HPDE6-E6E7 (cell line): Measurements from ENCODE around the gene XYLT1.
"Not testable (repeated sequence)": the region's sequence is repeated elsewhere in the genome, so short reads cannot be mapped to it uniquely, and the experiment has no call there.

Source experiments
- DNase-seq: peaks from one replicate; pipeline ENCODE4 v3.0.0; 2011; ENCODE audit warnings: missing footprints; ENCODE audit errors: extremely low spot score

The XYLT1 gene

DNA sequence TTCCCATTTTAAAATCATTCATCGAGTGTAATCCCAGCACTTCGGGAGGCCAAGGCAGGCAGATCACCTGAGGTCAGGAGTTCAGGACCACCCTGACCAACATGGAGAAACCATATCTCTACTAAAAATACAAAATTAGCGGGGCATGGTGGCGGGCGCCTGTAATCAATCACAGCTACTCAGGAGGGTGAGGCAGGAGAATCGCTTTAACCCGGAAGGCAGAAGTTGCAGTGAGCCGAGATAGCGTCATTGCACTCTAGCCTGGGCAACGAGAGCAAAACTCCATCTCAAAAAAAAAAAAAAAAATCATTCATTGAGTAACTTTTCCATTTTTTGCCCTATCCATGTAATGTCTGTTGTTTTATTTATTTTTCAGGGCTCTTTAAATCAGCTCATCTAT is 135.4 kb downstream of the XYLT1 start:
- DNase-seq = not testable (repeated sequence)

GRCh38 chr16:17334096-17334495 is 136.7 kb downstream of the XYLT1 start:
- DNase-seq = no peak

- DNase-seq = no peak
Measured at GRCh38 chr16:17333229-17333628, 137.5 kb downstream of the XYLT1 start.

GRCh38 chr16:17331991-17332390 is 138.8 kb downstream of the XYLT1 start:
- no peak for DNase-seq

- DNase-seq = no peak
Measured at GRCh38 chr16:17331071-17331607, 139.6 kb downstream of the XYLT1 start.

DNA sequence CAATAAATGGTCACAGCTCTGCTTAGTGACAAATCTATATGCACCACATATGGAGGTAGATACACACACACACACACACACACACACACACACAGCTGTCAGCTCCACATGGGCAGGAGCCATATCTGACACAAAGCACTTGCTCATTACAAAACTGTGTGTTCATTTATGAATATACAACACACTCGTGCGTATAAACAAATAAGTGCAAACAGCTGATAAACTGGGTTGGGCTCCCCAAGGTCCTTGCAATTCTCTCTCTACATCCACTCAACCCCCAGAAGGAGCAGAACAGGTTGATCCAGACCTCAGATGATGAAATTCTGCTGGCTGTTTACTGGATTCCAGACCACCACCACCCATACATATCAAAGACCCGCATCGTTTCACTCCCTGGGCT is 140.7 kb downstream of the XYLT1 start:
- DNase-seq = no peak

DNA sequence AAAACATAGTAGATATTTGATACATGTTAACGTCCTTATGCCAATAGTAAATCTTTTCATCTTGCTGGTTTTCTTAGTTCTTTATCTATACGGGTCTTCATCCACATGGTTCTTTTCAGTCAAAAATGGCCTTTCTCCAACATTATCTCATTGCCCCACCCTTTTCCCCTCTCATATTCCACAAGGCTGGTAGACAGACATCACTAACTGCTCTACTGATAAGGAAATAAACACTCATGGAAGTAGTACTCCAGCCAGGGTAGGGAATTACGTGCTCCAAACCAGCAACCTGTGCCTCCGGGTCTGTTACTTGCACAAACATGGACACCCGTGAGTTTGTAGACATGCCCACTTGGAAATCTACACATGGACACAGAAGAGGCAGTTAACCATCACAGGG is 141.4 kb downstream of the XYLT1 start:
- DNase-seq = no peak

GRCh38 chr16:17328932-17329331 is 141.8 kb downstream of the XYLT1 start:
- DNase-seq = no peak

DNA sequence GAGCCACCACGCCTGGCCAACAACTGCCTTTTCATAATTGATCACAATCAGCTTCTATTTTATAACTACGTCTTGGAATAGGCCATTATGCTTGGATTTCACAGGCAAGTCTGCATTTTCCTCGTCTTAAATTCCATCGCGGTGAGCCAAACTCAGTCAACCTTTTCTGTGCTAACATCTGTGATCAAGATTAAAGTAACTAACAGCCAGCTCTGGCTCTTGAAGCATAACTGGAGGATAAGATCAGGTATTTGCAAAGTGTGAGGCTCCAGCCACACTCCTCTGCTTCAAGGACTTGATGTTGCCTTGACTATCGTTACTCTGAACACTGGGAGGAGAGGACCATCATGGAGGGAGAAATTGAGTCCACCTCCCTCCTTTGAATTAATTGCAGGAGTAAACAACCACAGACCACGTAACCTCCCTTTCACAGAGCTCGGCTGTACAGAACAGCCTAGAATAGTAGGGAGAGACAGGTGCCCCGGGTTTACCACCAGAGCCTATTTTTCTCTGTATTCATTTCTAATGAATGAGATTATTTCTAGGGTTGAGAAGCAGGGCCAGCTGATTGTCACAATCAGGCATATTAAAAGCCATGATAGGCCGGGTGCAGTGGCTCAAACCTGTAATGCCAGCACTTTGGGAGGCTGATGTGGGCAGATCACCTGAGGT is 143.0 kb downstream of the XYLT1 start:
- no peak for DNase-seq

DNA sequence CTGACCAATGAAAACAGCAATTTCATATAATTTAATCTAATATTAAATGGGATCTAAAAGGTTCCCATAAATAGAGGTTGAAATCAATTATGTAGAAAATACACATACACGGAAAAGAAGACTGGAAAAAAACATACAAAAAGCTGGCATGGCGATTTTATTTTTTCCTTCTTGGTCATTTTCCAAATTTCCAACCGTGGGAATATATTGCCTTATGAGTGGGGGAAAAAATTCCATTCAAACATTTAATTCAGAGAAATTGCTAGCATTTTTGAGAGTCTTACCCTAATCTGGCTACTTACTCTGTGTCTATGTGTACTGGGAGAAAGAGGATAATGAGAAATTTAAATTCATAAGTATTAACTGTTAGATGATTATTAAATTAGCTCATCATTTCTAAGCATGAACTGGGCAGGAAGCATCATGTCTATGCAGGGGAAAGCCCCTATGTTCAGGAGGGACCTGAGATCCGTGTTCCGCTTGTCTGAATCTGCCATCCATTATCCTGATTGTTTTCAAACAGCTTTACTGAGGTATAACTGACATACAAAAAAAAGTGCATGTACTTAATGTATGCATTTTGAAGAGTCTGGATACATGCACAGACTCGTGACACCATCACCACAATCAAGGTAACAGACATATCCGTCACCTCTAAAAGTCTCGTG is 145.2 kb downstream of the XYLT1 start:
- DNase-seq = no peak

DNA sequence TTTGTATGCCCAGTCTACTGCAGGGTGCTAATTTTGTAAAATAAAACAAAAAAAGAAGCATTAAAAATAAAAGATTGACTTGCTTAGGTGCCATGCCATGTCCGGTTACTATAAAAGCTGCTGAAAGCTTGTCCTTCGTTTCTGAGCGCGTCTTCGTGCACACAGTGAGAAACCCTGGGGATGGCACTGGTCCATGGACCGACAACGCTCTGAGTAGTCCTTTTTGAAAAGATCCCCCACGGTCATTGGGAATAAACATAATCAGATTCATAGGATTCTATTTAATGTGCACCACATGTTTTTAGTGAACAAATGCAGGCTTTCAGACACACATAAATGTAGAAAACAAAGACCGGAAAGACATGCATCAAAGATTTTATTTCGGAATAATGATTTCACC is 146.3 kb downstream of the XYLT1 start:
- no peak for DNase-seq

GRCh38 chr16:17323171-17323570 is 147.6 kb downstream of the XYLT1 start:
- DNase-seq = no peak

DNA sequence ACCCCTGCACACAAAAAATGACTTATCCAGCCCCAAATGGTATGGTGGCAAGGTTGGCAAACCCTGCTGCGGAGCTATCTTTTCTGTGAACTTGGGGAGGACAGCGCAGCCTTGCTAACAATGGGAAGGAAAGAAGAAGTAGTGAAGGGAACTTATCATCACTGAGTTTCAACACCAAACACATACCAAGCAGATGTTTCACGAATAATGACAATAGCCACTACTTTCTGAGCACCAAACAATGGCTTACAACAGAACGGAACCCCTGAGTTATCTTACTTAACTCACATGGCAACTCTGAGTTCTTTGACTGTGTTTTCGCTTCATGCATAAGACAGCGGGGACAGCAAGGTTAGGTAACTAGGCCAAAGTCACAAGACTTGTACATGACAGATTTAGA is 148.9 kb downstream of the XYLT1 start:
- DNase-seq = no peak

- no peak for DNase-seq
Measured at GRCh38 chr16:17320009-17320408, 150.8 kb downstream of the XYLT1 start.

DNA sequence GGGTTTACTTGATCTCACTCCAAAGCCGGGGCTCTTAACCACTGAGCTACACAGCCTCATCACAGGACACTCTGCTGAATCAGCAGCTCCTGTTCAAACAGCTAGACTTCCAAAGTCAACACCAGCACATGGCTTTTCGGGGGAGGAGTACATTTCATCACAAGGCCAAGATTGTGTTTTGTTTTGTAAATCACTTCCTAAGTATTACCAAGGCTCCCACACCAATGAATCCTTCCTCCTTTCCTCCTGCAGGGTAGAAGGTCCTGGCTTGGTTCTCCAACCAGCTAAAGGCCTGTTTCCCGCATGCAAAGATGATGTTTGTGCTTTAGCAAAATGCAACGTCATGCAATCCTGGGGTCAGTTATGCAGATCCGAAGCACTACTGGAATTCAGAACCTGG is 152.5 kb downstream of the XYLT1 start:
- DNase-seq = no peak

DNA sequence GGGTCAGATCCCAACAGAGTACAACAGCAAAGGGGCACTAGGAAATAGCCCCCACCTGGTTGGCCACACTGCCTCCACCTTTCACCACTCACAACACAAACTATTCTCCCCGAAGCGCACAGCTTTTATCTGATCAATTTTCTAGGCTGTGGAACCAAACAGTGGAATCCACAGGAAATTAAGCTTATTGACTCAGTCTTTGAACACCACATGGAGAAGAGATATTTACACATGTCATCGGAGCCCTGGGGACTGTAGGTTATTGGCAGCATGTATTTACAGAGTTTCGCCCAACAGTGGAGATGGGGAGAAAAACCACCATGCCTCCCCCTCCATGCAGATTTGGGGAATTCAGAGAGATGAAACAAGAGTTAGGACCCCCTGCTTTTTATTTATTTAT is 154.8 kb downstream of the XYLT1 start:
- no peak for DNase-seq

- no peak for DNase-seq
Measured at GRCh38 chr16:17313793-17314547, 156.8 kb downstream of the XYLT1 start.

DNA sequence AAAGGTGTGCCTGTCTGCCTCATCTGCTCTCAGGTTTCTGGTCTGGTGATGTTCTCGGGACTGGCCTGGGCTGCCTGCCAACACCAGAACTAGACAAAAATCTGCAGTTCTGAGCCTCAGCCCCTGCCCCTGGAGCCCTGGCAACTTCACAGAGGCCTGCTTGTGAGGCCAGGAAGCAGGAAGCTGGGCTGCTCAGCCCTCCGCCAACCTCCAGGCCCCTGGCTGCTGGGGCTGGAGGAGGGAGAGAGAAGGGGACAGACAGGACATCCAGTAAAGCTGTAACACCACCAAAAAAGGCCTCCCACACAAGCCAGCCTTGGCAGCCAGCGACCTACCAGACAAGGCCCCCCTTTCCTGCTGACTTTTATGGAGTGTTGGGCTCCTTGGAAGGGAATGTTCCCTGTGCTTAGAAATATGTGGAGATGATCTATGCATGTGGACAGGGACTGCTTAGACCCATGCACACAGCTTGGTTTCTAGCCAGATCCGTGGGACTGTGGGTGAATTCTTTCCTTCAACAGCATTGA is 157.6 kb downstream of the XYLT1 start:
- no peak for DNase-seq

DNA sequence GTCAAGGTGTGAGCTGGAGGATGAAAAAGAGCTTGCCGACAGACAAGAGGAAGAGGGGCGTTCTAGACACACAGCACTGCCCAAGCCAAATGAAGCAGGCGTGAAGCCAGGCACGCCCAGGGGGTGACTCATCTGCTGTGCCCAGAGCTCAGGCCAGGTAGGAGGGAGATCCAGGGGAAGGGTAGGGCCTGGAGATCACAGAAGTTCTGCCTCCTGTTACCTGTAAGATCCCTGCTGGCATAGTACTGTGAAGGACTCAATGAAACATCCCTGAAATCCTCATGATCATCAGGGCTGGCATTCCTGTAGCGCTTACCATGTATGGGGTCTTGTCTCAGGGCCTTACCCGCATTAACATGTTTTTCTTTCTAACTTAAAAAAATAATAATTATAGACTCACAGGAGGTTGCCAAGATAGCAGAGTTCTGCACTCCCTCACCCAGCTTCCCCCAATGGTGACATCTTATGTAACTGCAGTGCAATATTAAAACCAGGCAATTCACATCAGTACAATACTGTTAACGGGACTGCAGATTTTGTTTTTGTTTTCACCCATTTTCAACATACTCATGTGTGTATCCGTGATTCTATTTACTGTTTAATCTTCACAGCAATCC is 158.6 kb downstream of the XYLT1 start:
- no peak for DNase-seq

DNA sequence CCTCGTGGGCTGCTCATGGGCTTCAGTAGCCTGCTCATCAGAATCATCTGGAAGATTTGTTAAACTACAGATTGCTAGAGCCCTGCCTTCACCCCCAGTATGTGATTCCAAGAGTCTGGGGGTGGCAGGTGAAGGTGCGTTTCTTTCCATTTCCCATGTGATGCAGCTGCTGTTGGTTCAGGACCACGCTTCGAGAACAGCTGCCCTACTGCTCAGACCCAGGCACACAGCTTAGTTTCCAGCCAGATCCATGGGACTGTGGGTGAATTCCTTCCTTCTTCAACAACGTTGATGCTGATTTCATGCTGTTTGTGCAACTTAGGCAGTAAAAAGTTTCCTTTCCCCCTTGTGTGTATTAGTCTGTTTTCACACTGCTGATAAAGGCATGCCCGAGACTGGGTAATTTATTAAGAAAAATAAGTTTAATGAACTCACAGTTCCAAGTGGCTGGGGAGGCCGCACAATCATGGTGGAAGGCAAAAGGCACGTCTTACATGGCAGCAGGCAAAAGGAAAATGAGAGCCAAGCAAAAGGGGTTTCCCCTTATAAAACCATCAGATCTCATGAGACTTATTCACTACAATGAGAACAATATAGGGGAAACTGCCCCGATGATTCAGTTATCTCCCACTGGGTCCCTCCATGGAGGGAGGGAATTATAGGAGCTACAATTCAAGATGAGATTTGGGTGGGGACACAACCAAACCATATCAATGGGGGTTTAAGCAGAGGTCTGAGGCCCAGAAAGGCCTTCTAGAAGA is 159.2 kb downstream of the XYLT1 start:
- DNase-seq = no peak

GRCh38 chr16:17309510-17309909 is 161.2 kb downstream of the XYLT1 start:
- no peak for DNase-seq
